ENCODE results near the gene MYPOP. TPM values are rescaled to one million over a fixed set of nuclear protein-coding genes. Genes with fewer than 3 reads are reported as not detected.

The MYPOP gene
- total and polyA plus RNA-seq, 2 experiments from 2014 or later: 3.1 to 3.5 TPM

DNA sequence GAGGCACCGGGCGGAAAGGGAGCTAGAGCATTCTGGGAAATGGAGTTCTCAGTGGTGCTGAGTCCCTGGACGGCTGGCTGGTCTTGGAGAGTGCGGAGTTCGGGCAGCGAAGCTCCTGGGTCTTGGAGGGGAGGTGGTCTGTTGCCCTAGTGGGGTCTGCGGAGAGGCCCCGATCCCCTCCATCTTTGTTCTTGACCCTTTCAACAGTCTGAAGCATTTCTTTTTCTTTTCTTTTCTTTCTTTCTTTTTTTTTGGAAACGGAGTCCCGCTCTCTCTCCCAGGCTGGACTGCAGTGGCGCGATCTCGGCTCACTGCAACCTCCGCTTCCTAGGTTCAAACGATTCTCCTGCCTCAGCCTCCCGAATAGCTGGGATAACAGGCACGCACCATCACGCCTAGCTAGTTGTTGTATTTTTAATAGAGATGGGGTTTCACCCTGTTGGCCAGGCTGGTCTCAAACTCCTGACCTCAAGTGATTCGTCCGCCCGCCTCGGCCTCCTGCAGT is 39.0 kb downstream of the MYPOP start:
- DNase-seq (ENCODE audit: low spot score): no peak
- H2AFZ ChIP-seq: peak overlapping the region; percentile 43
- WGBS (ENCODE audit: low lambda C conversion rate, missing lambda C conversion rate): 12% methylated on average over 21 of the region's 22 CpGs
- H3K4me3 ChIP-seq: no peak overlapping the region
- no peaks in the 10 kb centered on the region for H4K20me1 ChIP-seq (ENCODE audit: insufficient read depth, poor library complexity, severe bottlenecking)
- H3K27me3 ChIP-seq: peaks cover 13% of the 10 kb centered on the region
- no peaks in the 10 kb centered on the region for H3K36me3 ChIP-seq (replicated peaks; ENCODE audit: insufficient read depth, low read depth)
- H3K4me2 ChIP-seq: peak overlapping the region; percentile 72
- no peaks in the 10 kb centered on the region for H3K9me2 ChIP-seq (replicated peaks; ENCODE audit: insufficient read depth)
- peak overlapping the region; percentile 69 for H3K27ac ChIP-seq
- peaks cover 6% of the 10 kb centered on the region for H3K4me1 ChIP-seq (ENCODE audit: insufficient read depth)
- H3K79me2 ChIP-seq: peaks cover 75% of the 10 kb centered on the region
- TF ChIP-seq EZH2 (IDR thresholded peaks at IDR 0.05; ENCODE audit: borderline replicate concordance) (no peak), EZH2phosphoT487 (IDR thresholded peaks at IDR 0.05; ENCODE audit: low read depth, severe bottlenecking, unreplicated experiment) (no peak), CTCF (IDR thresholded peaks at IDR 0.05; ENCODE audit: poor library complexity) (no peak)
- no peaks in the 10 kb centered on the region for H3K9me3 ChIP-seq (ENCODE audit: low read depth)

DNA sequence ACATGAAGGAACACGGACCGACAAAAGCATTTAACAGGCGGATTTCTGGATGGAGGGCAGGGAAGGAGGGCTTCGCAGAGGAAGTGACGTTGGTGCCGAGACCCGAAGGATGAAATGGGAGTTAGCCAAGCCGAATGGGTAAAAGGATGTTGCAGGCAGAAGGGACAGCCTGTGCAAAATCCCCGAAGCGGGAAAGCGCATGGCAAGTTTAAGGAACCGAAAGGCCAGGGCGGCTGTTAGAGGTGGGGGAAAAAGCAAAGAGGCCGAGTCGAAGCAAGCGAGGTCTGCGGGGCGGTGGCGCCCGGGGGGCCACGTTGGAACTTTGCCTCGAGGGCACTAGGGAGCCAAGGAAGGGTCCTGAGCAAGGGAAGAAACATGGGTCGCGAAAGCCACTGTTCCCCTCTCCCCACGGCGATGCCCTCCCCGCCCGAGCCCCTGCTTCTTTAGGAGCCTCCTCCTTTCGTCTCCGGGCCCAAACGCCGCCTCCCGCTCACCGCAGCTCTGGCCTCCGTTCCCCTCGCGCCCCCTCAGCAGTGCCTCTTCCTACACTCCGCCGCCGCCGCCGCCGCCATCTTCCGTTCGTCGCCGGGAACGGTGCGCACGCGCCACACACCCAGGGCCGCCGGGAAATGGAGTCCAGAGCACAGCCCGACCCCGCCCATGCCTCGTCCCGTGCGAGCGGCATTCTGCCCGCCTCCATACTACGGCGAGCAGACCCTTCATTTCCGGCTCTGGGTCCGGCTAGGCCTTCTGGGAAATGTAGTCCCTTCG is 39.7 kb downstream of the MYPOP start, which contains the start of gene SYMPK:
SYMPK (minus strand) TSS at position 584 of the 771 bp plus-strand sequence. CDS start 8,652 bp downstream, outside the sequence.
- Histone ChIP-seq H3K4me2 (peak within 1 kb of the TSS; percentile 74), H3K9me2 (replicated peaks; ENCODE audit: insufficient read depth) (no peaks in the 10 kb centered on the region), H4K20me1 (ENCODE audit: insufficient read depth, poor library complexity, severe bottlenecking) (no peaks in the 10 kb centered on the region), H3K79me2 (peaks cover 76% of the 10 kb centered on the region), H3K4me3 (peak within 1 kb of the TSS; percentile 47), H3K27me3 (peaks cover 13% of the 10 kb centered on the region), H3K27ac (peak within 1 kb of the TSS; percentile 88), H3K4me1 (ENCODE audit: insufficient read depth) (peaks cover 6% of the 10 kb centered on the region), H3K9me3 (ENCODE audit: low read depth) (no peaks in the 10 kb centered on the region), H3K36me3 (replicated peaks; ENCODE audit: insufficient read depth, low read depth) (no peaks in the 10 kb centered on the region), H2AFZ (peak within 1 kb of the TSS; percentile 44)
- TF ChIP-seq EZH2 (IDR thresholded peaks at IDR 0.05; ENCODE audit: borderline replicate concordance): no peak
- TF ChIP-seq EZH2phosphoT487 (IDR thresholded peaks at IDR 0.05; ENCODE audit: low read depth, severe bottlenecking, unreplicated experiment): no peak
- TF ChIP-seq CTCF (IDR thresholded peaks at IDR 0.05; ENCODE audit: poor library complexity): no peak
- WGBS (ENCODE audit: low lambda C conversion rate, missing lambda C conversion rate): under 1% methylated on average over 56 of the region's 65 CpGs
- peak; percentile 99 for DNase-seq (ENCODE audit: low spot score)

DNA sequence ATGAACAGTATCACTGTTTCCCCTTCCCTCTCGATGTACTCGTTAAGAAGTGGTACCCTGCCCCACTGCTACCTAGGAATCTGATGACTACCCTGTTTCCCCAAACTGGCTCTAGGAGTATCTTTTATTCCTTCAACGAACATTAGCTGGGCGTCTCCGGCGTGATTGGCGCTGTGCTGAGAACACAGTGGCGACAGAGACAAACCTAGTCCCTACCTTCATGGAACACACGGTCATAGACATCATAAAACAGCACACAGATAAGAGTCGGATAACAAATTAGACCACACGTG is 40.2 kb downstream of the MYPOP start:
- Histone ChIP-seq H3K9me3 (ENCODE audit: low read depth) (no peaks in the 10 kb centered on the region), H3K4me3 (peak overlapping the region; percentile 47), H3K9me2 (replicated peaks; ENCODE audit: insufficient read depth) (no peaks in the 10 kb centered on the region), H4K20me1 (ENCODE audit: insufficient read depth, poor library complexity, severe bottlenecking) (no peaks in the 10 kb centered on the region), H3K79me2 (peaks cover 74% of the 10 kb centered on the region), H3K27me3 (peaks cover 13% of the 10 kb centered on the region), H3K36me3 (replicated peaks; ENCODE audit: insufficient read depth, low read depth) (no peaks in the 10 kb centered on the region), H3K4me1 (ENCODE audit: insufficient read depth) (peaks cover 6% of the 10 kb centered on the region), H3K4me2 (peak overlapping the region; percentile 74), H2AFZ (peak overlapping the region; percentile 44), H3K27ac (peak overlapping the region; percentile 88)
- no peak for DNase-seq (ENCODE audit: low spot score)
- WGBS (ENCODE audit: low lambda C conversion rate, missing lambda C conversion rate): under 1% methylated on average over 11 of the region's 11 CpGs
- TF ChIP-seq CTCF (IDR thresholded peaks at IDR 0.05; ENCODE audit: poor library complexity): no peak
- no peak for TF ChIP-seq EZH2 (IDR thresholded peaks at IDR 0.05; ENCODE audit: borderline replicate concordance)
- no peak for TF ChIP-seq EZH2phosphoT487 (IDR thresholded peaks at IDR 0.05; ENCODE audit: low read depth, severe bottlenecking, unreplicated experiment)

Data from hepatocyte (in vitro differentiated cells).